Body of pancreas (tissue), 4 donors: ENCODE results near the gene RNU6-9. TPM values are rescaled to one million over a fixed set of nuclear protein-coding genes. Genes with fewer than 3 reads are reported as not detected.
"Not testable (repeated sequence)": the region's sequence is repeated elsewhere in the genome, so short reads cannot be mapped to it uniquely, and the experiment has no call there.

ENCODE experiments used
- ATAC-seq: fragments of 150-250 bp; one replicate; pipeline ENCODE4 v1.9.1; 2016
- DNase-seq, 4 donors: peaks; one replicate each; pipeline ENCODE4 v3.0.0-alpha.2; 2019
- H3K27ac ChIP-seq, 4 donors: fragments of 200-600 bp; sonication (generic); 1 replicate in 3 of 4; 2 replicates in 1 of 4; pipeline versions ENCODE4 v1.5.1 to v1.6.1; 2016 to 2019; ENCODE audit warnings: mild to moderate bottlenecking in 1 of 4, mixed read lengths in 1 of 4, moderate library complexity in 1 of 4
- H3K27me3 ChIP-seq, 2 donors: fragments of 200-600 bp; sonication (generic); one replicate each; pipeline ENCODE4 v1.6.0; 2016; ENCODE audit warnings: mild to moderate bottlenecking in 1 of 2
- H3K36me3 ChIP-seq, 2 donors: fragments of 200-600 bp; sonication (generic); replicated peaks in 1 of 2; 2 replicates each; pipeline ENCODE4 v1.5.1; 2016; ENCODE audit warnings: low read depth in 2 of 2; ENCODE audit not compliant: insufficient read depth in 1 of 2
- H3K4me1 ChIP-seq: fragments of 200-600 bp; sonication (generic); one replicate; pipeline ENCODE4 v1.6.0; 2016
- H3K4me3 ChIP-seq, 2 donors: fragments of 200-600 bp; sonication (generic); 1 replicate in 1 of 2; 2 replicates in 1 of 2; pipeline ENCODE4 v1.5.1; 2016 to 2019
- H3K9me3 ChIP-seq, 3 donors: fragments of 200-600 bp; sonication (generic); 1 replicate in 2 of 3; 2 replicates in 1 of 3; pipeline ENCODE4 v1.5.1; 2016
- POLR2A ChIP-seq, 3 donors: fragments of 450-650 bp; IDR thresholded peaks; one replicate each; pipeline ENCODE4 v1.6.1; 2016; ENCODE audit warnings: antibody characterized with exemption in 3 of 3, mild to moderate bottlenecking in 2 of 3
- WGBS, 2 donors: methylation state at CpG; one replicate each; pipeline ENCODE4 v1.1.5; 2017; 5-methylcytosine and 5-hydroxymethylcytosine counted together
- intact Hi-C: fragments of 100-400 bp; cut with DNase I; formaldehyde crosslinking; loops from one replicate; pipeline ENCODE4 v1.15.1; 2023
- total RNA-seq, 2 donors: library from RNA; depleted of rRNA; stranded (reverse); fragments of >200 nt; gene quantifications; one replicate each; pipeline ENCODE4 v1.1.0, GENCODE V29; 2016
- TF ChIP-seq, protein P1 (sequence below), 7 experiments: fragments of 450-650 bp in 4 of 7; fragments of 200-600 bp in 3 of 7; sonication (generic) in 3 of 7; IDR thresholded peaks; one replicate each; pipeline ENCODE4 v1.5.1; 2016 to 2019; ENCODE audit warnings: antibody characterized with exemption in 7 of 7

RNU6-9 gene
- total RNA-seq, 2 donors from 2014 or later, result not detected

DNA sequence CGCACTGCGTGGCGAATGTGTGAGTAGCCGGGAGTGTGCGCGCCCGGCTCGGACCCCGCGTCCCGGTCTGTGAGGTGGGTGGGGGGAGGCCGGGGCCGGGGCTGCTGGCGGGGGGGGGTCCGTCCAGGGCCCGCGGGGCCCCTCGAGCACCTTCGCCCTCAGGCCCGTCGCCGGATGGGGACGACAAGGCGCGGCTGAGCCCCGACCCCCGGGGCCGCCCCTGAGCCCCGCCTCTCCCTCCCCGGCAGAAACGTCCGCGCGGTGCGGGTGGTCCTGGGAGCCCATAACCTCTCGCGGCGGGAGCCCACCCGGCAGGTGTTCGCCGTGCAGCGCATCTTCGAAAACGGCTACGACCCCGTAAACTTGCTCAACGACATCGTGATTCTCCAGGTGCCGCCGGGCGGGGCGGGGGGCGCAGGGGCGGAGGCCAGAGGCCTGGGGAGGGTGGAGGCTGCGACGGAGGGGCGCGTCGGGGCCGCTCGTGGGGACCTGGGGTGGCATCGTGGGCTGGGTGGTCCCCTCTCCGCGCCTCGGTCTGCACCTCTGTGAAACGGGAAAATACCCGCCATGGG is 40.2 kb upstream of the RNU6-9 start:
- Histone ChIP-seq H3K27me3 (peaks cover 0 to 5% of the 10 kb centered on the region in 2 donors), H3K9me3 (no peaks in the 10 kb centered on the region), H3K27ac (no peak overlapping the region), H3K4me1 (peaks cover 12% of the 10 kb centered on the region), H3K4me3 (no peak overlapping the region), H3K36me3 (no peaks in the 10 kb centered on the region)
- DNase-seq (no peak), ATAC-seq (no peak)
- intact Hi-C loops, result no loop called here
- TF ChIP-seq, protein P1, sequence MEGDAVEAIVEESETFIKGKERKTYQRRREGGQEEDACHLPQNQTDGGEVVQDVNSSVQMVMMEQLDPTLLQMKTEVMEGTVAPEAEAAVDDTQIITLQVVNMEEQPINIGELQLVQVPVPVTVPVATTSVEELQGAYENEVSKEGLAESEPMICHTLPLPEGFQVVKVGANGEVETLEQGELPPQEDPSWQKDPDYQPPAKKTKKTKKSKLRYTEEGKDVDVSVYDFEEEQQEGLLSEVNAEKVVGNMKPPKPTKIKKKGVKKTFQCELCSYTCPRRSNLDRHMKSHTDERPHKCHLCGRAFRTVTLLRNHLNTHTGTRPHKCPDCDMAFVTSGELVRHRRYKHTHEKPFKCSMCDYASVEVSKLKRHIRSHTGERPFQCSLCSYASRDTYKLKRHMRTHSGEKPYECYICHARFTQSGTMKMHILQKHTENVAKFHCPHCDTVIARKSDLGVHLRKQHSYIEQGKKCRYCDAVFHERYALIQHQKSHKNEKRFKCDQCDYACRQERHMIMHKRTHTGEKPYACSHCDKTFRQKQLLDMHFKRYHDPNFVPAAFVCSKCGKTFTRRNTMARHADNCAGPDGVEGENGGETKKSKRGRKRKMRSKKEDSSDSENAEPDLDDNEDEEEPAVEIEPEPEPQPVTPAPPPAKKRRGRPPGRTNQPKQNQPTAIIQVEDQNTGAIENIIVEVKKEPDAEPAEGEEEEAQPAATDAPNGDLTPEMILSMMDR (IDR thresholded peaks at IDR 0.05), result no peak
- no peak for TF ChIP-seq POLR2A (IDR thresholded peaks at IDR 0.05)
- WGBS, 2 donors, result 24 to 60% methylated on average over 10 to 53 of the region's 67 CpGs

DNA sequence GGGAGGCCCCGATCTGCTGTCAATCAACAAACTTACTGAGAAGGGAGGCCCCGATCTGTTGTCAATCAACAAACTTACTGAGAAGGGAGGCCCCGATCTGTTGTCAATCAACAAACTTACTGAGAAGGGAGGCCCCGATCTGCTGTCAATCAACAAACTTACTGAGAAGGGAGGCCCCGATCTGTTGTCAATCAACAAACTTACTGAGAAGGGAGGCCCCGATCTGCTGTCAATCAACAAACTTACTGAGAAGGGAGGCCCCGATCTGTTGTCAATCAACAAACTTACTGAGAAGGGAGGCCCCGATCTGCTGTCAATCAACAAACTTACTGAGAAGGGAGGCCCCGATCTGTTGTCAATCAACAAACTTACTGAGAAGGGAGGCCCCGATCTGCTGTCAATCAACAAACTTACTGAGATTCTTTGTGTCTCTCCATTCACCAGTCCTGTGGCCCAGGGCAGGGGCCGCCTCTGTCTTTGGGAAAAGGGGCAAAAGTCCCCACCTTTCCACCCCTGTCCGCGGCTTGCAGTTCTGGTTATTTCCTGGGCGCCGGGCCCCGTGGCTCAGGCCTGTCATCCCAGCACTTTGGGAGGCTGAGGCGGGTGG is 39.6 kb upstream of the RNU6-9 start:
- intact Hi-C loops, ATAC-seq, H3K27me3 ChIP-seq, H3K27ac ChIP-seq, H3K9me3 ChIP-seq, H3K36me3 ChIP-seq, DNase-seq, H3K4me3 ChIP-seq: not testable (repeated sequence)
- peaks cover 12% of the 10 kb centered on the region for H3K4me1 ChIP-seq
- WGBS, 2 donors, result 80 to 81% methylated on average over 7 to 10 of the region's 17 CpGs

DNA sequence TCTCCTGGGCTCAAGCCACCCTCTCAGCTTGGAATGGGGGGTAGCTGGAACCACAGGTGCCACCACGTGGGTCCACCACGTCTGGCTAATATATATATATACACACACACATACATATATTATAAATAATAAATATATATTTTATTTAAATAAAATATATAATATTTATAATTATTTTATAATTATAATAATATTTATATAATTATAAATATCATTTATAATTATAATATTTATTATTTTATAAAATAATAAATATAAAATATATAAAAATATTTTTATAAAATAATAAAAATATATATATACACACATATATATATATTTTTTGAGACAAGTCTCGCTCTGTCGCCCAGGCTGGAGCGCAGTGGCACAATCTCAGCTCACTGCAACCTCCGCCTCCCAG is 38.7 kb upstream of the RNU6-9 start:
- 63 to 66% methylated on average over 6 of the region's 6 CpGs for WGBS, 2 donors
- H3K9me3 ChIP-seq, result no peaks in the 10 kb centered on the region
- H3K4me3 ChIP-seq, result no peak overlapping the region
- ATAC-seq, result no peak
- TF ChIP-seq POLR2A (IDR thresholded peaks at IDR 0.05), result no peak
- TF ChIP-seq, protein P1 (IDR thresholded peaks at IDR 0.05), result no peak
- intact Hi-C loops, result no loop called here
- H3K4me1 ChIP-seq, result peaks cover 12% of the 10 kb centered on the region
- DNase-seq, result no peak
- no peak overlapping the region for H3K27ac ChIP-seq
- H3K27me3 ChIP-seq, result no peaks in the 10 kb centered on the region
- no peaks in the 10 kb centered on the region for H3K36me3 ChIP-seq

DNA sequence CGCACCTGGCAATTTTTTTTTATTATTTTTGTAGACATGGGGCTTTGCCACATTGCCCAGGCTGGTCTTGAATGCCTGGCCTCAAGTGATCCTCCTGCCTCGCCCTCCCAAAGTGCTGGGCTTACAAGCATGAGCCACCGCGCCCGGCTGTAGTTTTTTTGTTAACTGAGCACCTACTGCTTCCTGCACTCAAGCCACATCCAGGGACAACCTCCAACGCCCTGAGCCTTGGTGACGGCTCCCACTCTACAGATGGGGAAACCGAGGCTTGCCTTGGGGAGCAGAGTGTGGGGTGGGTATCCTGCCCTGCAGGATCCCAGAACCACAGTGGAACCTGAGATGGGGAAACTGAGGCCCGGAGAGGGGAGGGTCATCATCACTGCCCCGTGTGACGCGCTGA is 38.1 kb upstream of the RNU6-9 start:
- no peak for ATAC-seq
- no peaks in the 10 kb centered on the region for H3K27me3 ChIP-seq
- TF ChIP-seq, protein P1 (IDR thresholded peaks at IDR 0.05), result no peak
- TF ChIP-seq POLR2A (IDR thresholded peaks at IDR 0.05), result no peak
- DNase-seq, result no peak
- H3K9me3 ChIP-seq, result no peaks in the 10 kb centered on the region
- peaks cover 12% of the 10 kb centered on the region for H3K4me1 ChIP-seq
- intact Hi-C loops, result no loop called here
- H3K4me3 ChIP-seq, result no peak overlapping the region
- H3K36me3 ChIP-seq, result no peaks in the 10 kb centered on the region
- no peak overlapping the region for H3K27ac ChIP-seq
- WGBS, 2 donors, result 66 to 76% methylated on average over 12 of the region's 12 CpGs

DNA sequence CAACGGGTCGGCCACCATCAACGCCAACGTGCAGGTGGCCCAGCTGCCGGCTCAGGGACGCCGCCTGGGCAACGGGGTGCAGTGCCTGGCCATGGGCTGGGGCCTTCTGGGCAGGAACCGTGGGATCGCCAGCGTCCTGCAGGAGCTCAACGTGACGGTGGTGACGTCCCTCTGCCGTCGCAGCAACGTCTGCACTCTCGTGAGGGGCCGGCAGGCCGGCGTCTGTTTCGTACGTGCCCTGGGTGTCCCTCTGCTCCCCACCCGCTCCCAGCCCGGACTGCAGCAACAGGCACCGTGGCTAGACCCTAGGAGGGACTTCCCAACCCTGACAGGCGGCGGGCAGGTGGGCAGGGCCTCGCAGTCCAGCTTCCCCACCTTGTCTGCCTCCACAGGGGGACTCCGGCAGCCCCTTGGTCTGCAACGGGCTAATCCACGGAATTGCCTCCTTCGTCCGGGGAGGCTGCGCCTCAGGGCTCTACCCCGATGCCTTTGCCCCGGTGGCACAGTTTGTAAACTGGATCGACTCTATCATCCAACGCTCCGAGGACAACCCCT is 37.6 kb upstream of the RNU6-9 start:
- WGBS, 2 donors, result 63 to 84% methylated on average over 14 to 35 of the region's 40 CpGs
- intact Hi-C loops, result no loop called here
- no peak for TF ChIP-seq POLR2A (IDR thresholded peaks at IDR 0.05)
- TF ChIP-seq, protein P1 (IDR thresholded peaks at IDR 0.05), result no peak
- DNase-seq, result no peak
- Histone ChIP-seq H3K4me1 (peaks cover 11% of the 10 kb centered on the region), H3K36me3 (no peaks in the 10 kb centered on the region), H3K27ac (no peak overlapping the region), H3K4me3 (no peak overlapping the region), H3K27me3 (no peaks in the 10 kb centered on the region), H3K9me3 (no peaks in the 10 kb centered on the region)
- no peak for ATAC-seq
